Esophagus (tissue), 2 donors: ENCODE results near the gene OSBPL10. TPM values are rescaled to one million over a fixed set of nuclear protein-coding genes. Genes with fewer than 3 reads are reported as not detected.
A peak's percentile ranks its signal among the peaks of the same experiment; 100 is the strongest.
"Not testable (repeated sequence)": the region's sequence is repeated elsewhere in the genome, so short reads cannot be mapped to it uniquely, and the experiment has no call there.

ENCODE experiments used
- H3K27ac ChIP-seq, 2 donors: one replicate each; pipeline ENCODE4 v1.5.1; 2013; ENCODE audit warnings: low read depth in 2 of 2, mild to moderate bottlenecking in 2 of 2, inconsistent platforms in 1 of 2, low read length in 1 of 2, moderate library complexity in 1 of 2
- H3K27me3 ChIP-seq, 2 donors: one replicate each; pipeline ENCODE4 v1.6.1; 2013; ENCODE audit warnings: low read length in 2 of 2, control low read depth in 1 of 2, mild to moderate bottlenecking in 1 of 2; ENCODE audit not compliant: insufficient read depth in 2 of 2, control insufficient read depth in 1 of 2
- H3K36me3 ChIP-seq, 2 donors: one replicate each; pipeline ENCODE4 v1.6.1; 2013; ENCODE audit warnings: low read length in 1 of 2; ENCODE audit not compliant: control insufficient read depth in 2 of 2, insufficient read depth in 2 of 2
- H3K4me1 ChIP-seq, 2 donors: one replicate each; pipeline ENCODE4 v1.6.1; 2013; ENCODE audit warnings: low read length in 1 of 2; ENCODE audit not compliant: control insufficient read depth in 2 of 2, insufficient read depth in 2 of 2
- H3K4me3 ChIP-seq, 2 donors: one replicate each; pipeline ENCODE4 v1.5.1; 2013; ENCODE audit warnings: low read length in 2 of 2, mild to moderate bottlenecking in 2 of 2, low read depth in 1 of 2, moderate library complexity in 1 of 2
- H3K9me3 ChIP-seq, 2 donors: one replicate each; pipeline ENCODE4 v1.6.1; 2013; ENCODE audit warnings: mild to moderate bottlenecking in 2 of 2, low read depth in 1 of 2, low read length in 1 of 2, moderate library complexity in 1 of 2; ENCODE audit not compliant: control insufficient read depth in 2 of 2, insufficient read depth in 1 of 2
- WGBS, 2 donors: extraction: QIAGEN DNeasy Blood & Tissue Kit; methylation state at CpG; one replicate each; pipeline ENCODE4 v1.1.7; 2013; 5-methylcytosine and 5-hydroxymethylcytosine counted together
- polyA plus RNA-seq, 2 donors: library from polyadenylated mRNA; stranded (reverse); fragments of 200-250 nt; gene quantifications; one replicate each; pipeline ENCODE4 v1.2.3, GENCODE V29; 2013
- donor health status: healthy with polysubstance abuse.
- donor health status: Bipolar disorder and iron deficiency.

OSBPL10 gene
- polyA plus RNA-seq, 2 donors = 6.4 to 9.0 TPM

DNA sequence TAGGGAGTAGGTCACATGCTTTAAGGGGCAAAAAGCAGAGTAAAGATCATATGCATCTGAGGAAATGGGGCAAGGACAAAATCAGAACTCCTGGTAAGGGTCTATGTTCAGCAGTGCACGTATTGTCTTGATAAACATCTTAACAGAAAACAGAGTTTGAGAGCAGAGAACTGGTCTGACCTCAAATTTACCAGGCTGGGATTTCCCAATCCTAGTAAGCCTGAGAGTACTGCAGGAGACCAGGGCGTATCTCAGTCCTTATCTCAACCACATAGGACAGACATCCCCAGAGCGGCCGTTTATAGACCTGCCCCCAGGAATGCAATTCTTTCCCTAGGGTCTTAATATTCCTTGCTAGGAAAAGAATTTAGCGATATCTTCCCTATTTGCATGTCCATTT lies 14.0 kb upstream of the OSBPL10 start:
- H3K27ac ChIP-seq, H3K4me1 ChIP-seq, H3K36me3 ChIP-seq, H3K27me3 ChIP-seq, H3K9me3 ChIP-seq, H3K4me3 ChIP-seq: not testable (repeated sequence)
- 86 to 93% methylated on average over 5 of the region's 5 CpGs for WGBS, 2 donors

DNA sequence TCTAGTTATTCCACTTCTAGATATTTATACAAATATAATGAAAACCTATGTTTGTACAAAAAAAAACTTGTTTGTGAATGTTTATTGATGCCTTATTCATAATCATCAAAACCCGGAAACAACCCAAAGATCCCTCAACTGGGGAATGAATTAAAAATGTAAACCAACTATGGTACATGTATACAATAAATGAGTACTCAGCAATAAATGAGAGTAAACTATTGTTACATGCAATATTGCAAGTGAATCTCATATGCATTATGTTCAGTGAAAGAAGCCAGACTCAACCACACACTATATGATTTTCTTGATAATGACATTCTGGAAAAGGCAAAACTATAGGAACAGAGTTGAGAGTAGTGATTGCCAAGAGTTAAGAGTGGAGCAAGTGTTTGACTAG lies 12.8 kb upstream of the OSBPL10 start:
- H3K9me3 ChIP-seq = peaks cover 3 to 5% of the 10 kb centered on the region in 2 donors

DNA sequence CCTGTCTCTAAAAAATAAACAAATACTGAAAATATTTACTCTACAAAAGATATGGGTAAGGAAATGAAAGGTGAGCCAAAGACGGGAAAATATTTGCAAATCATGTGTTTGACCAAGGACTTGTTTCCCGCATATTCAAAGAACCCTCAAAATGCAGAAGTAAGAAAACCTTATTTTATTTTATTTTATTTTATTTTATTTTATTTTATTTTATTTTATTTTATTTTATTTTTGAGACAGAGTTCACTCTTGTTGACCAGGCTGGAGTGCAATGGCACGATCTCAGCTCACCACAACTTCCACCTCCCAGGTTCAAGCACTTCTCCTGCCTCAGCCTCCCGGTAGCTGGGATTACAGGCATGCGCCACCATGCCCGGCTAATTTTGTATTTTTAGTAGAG lies 11.9 kb upstream of the OSBPL10 start:
- H3K4me1 ChIP-seq, H3K4me3 ChIP-seq, H3K36me3 ChIP-seq, H3K9me3 ChIP-seq, H3K27me3 ChIP-seq, H3K27ac ChIP-seq: not testable (repeated sequence)
- WGBS, 2 donors = 93 to 95% methylated on average over 6 of the region's 6 CpGs

More for the DNA sequence above, 12.8 kb upstream of the OSBPL10 start:
- Histone ChIP-seq H3K27ac (no peak overlapping the region), H3K36me3 (no peaks in the 10 kb centered on the region), H3K4me1 (no peaks in the 10 kb centered on the region), H3K27me3 (no peaks in the 10 kb centered on the region), H3K4me3 (no peak overlapping the region)
- WGBS, 2 donors = 92 to 93% methylated on average over 1 of the region's 1 CpG

DNA sequence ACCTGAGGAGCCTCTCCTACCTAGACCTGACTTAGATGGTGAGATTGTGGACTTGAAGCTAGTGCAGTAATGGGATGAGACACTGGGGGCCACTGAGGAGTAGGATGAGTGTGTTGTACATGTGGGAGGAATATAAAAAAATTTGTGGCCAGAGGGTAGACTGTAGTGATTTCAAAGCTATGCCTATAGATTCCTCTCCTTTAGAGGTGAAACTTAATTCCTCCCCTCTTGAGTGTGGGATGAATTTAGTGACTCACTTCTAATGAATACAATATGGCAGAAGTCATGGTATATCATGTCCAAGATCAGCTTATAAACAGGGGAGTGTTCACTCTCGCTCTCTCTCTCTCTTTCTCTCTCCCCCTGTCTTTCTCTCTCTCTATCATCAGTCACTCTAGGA lies 7.2 kb upstream of the OSBPL10 start:
- Histone ChIP-seq H3K4me1 (no peaks in the 10 kb centered on the region), H3K9me3 (peaks cover 6 to 13% of the 10 kb centered on the region in 2 donors), H3K4me3 (no peak overlapping the region), H3K27ac (no peak overlapping the region), H3K36me3 (no peaks in the 10 kb centered on the region), H3K27me3 (no peaks in the 10 kb centered on the region)
- 94 to 97% methylated on average over 1 of the region's 1 CpG for WGBS, 2 donors

DNA sequence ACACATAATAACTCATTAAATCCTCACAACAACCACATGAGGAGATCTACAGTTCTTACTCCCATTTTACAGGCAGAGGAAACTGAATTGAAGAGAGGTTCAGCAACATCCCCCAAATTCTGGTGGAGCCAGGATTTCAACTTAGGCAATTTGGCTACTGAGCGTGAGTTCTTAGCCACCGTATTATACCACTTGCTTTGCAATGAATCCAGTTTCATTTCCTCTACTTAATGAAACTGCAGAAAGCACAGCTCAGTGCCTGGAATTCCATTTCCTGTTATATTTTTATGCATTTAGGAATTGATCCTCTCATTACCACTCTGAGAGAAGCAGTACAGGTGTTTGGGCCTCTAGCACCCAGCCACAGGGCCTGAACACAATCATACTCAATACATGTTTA lies 4.8 kb upstream of the OSBPL10 start:
- H3K36me3 ChIP-seq = no peaks in the 10 kb centered on the region
- H3K27ac ChIP-seq = peak overlapping the region in 1 of 2 donors; percentile 45
- H3K4me1 ChIP-seq = no peaks in the 10 kb centered on the region
- no peak overlapping the region for H3K4me3 ChIP-seq
- WGBS, 2 donors = 66 to 76% methylated on average over 2 of the region's 2 CpGs
- H3K9me3 ChIP-seq = peaks cover 6 to 8% of the 10 kb centered on the region in 2 donors
- H3K27me3 ChIP-seq = no peaks in the 10 kb centered on the region

DNA sequence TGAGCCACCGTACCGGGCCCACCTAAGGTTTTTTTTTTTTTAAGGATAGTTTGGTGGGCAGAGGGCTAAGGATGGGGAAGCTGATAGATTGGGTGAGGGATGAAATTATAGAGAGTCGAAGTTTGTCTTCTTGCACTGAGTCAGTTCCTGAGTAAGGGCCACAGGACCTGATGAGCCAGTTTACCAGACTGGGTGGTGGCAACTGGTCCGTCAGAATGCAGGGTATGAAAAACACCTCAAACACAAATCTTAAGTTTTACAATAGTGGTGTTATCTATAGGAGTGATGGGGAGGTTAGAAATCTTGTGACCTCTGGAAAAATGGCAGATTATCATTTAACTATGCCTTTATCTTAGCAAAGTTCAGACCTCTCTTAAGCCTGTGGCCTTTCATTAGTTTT lies 3.3 kb upstream of the OSBPL10 start:
- Histone ChIP-seq H3K4me1 (no peaks in the 10 kb centered on the region), H3K4me3 (no peak overlapping the region), H3K27ac (peak overlapping the region; percentile 52 to 76)

DNA sequence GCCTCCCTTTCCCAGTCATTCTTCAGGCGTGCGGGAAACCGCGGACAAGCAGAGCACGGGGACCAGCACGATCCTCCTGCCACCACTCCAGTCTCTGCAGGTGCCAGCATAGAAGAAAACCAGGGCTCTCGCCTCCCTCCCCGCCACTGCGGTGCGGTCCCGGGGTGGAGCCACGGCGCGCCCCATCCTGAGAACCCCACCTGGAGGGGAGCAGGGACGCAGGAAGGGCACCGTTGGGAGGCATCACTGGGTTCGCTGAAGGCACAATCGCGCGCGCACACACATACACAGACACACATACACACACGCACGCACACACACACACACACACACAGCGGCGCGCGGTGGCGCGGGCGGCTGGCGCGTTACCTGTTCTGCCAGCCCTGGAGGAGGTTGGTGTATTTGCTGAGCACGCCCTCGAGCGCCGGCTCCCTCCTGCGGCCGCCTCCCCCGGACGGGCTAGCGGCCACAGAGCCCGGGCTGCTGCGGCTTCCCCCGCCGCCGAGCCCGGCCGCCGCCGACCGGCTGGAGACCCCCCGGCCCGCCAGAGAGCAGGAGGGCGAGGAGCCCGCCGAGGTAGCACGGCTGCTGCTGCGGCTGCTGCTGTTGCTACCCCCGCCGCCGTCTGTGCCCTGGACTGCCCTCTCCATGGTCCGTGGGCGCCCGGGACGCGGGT lies 394 bp downstream of the OSBPL10 start:
- Histone ChIP-seq H3K4me3 (peak overlapping the region; percentile 76 to 86), H3K27ac (peak overlapping the region; percentile 98 to 99), H3K36me3 (no peaks in the 10 kb centered on the region), H3K27me3 (no peaks in the 10 kb centered on the region), H3K9me3 (no peaks in the 10 kb centered on the region), H3K4me1 (no peaks in the 10 kb centered on the region)
- 1% methylated on average over 59 to 66 of the region's 66 CpGs for WGBS, 2 donors

More for the DNA sequence above, 3.3 kb upstream of the OSBPL10 start:
- H3K36me3 ChIP-seq = no peaks in the 10 kb centered on the region
- WGBS, 2 donors = 84 to 85% methylated on average over 4 of the region's 4 CpGs
- peaks cover 6 to 8% of the 10 kb centered on the region in 2 donors for H3K9me3 ChIP-seq
- H3K27me3 ChIP-seq = no peaks in the 10 kb centered on the region

DNA sequence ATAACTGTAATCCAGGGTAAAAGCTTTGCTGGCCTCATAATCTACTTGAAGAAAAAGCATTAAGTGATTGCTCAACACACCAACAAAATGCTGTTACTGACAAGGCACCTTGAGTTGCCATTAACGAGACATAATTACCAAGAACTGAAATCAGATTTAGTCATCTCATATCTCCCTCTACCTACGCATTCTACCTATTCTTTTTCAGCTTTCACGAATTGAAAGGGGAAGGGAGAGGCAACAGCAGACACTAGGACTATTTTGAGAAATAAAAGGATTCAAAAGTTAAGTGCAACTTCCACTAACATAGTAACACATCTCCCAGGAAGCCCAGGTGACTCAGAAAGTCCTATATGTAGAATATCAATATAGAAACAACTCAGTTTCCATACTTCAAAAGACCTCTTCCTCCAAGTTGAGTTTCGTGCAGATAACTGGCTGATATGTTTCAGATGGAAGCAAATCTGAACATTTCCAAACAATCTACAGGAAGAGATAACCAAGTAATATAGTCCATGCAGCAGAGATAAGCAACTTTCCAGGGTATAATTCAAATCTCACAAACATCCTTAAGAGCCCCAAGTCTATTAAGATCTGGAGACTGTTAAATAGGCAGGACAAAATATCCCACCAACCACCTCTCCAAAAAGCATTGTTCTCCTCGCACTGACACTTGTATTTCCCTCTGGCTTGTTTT lies 1.9 kb downstream of the OSBPL10 start:
- WGBS, 2 donors = 54 to 66% methylated on average over 5 of the region's 5 CpGs
- H3K27ac ChIP-seq = no peak overlapping the region
- H3K27me3 ChIP-seq = no peaks in the 10 kb centered on the region

DNA sequence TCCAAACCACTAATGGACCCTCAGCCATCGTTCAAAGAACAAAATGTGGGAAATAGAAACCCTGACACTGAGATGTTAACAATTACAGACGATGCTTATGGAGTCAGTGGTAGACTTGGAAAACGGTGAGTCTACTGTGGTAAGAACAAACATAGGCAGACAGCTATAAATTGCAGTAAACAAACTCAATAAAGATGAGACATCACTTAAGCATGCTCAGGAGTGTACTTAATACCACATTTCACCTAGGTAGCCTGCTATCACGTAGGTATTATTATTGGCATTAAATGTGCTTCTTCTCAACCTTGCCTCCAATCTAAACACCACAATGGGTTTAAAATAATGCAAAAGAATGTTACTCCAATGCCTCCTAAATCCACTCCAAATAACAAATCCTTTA lies 2.5 kb downstream of the OSBPL10 start:
- Histone ChIP-seq H3K27ac (no peak overlapping the region), H3K27me3 (no peaks in the 10 kb centered on the region), H3K4me1 (no peaks in the 10 kb centered on the region), H3K4me3 (no peak overlapping the region), H3K9me3 (no peaks in the 10 kb centered on the region), H3K36me3 (no peaks in the 10 kb centered on the region)
- 85 to 87% methylated on average over 4 of the region's 4 CpGs for WGBS, 2 donors

More for the DNA sequence above, 1.9 kb downstream of the OSBPL10 start:
- Histone ChIP-seq H3K9me3 (no peaks in the 10 kb centered on the region), H3K4me3 (peak overlapping the region in 1 of 2 donors; percentile 76), H3K4me1 (no peaks in the 10 kb centered on the region), H3K36me3 (no peaks in the 10 kb centered on the region)

DNA sequence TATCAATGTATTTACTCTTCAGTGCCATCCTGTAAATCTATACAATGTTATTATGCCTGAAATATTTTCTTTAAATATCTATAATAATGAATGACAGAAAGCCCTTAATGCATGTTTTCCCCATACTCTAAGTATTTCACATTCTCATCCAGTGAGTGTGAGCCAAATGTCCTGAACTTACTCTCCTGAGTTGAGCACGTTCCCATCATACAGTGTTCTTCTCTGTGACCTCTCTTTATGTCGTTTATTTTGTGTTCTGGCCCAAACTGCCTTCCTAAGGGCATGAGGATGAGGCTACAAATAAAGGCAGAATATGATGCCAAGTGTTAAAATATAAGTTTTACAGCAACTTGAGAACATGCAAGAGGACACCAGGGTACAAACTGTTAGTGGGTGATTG lies 3.3 kb downstream of the OSBPL10 start:
- H3K27ac ChIP-seq = no peak overlapping the region
- H3K36me3 ChIP-seq = no peaks in the 10 kb centered on the region
- 72 to 75% methylated on average over 2 of the region's 2 CpGs for WGBS, 2 donors
- no peaks in the 10 kb centered on the region for H3K9me3 ChIP-seq
- H3K4me3 ChIP-seq = no peak overlapping the region
- no peaks in the 10 kb centered on the region for H3K4me1 ChIP-seq
- H3K27me3 ChIP-seq = no peaks in the 10 kb centered on the region
